Erythroblast (primary cell): ENCODE results near the gene TBCK.

ENCODE experiments used
- GATA1 ChIP-seq: IDR thresholded peaks from 2 replicates; pipeline ENCODE4 v1.6.1; 2011; ENCODE audit warnings: low read depth, mild to moderate bottlenecking, control low read depth, low read length, moderate library complexity
- POLR2A ChIP-seq: IDR thresholded peaks from 2 replicates; pipeline ENCODE4 v1.6.1; 2011; ENCODE audit warnings: mild to moderate bottlenecking, low read length

DNA sequence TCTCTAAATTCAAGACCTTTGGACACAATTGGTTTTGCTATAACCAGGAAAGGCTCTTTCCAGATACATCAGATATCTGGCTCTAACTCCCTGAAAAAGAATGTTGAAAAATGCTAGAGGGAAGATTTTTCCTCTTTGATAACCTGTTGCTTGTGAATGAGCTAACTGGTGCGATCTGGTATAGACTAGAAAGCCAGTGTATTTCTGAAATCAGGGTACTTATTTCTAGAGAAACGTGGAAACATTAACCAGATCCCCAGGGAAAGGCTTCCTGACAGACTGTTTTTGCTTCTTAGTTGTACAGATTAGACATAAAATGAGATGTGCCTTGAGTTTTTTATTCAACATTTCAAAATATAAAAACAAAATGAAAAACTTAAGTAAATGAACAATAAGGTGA lies 313.0 kb downstream of the TBCK start:
- TF ChIP-seq POLR2A (no peak), GATA1 (no peak)
